CD14-positive monocyte (primary cell): ENCODE results near the gene JMJD1C. TPM values are rescaled to one million over a fixed set of nuclear protein-coding genes. Genes with fewer than 3 reads are reported as not detected.
A peak's percentile ranks its signal among the peaks of the same experiment; 100 is the strongest.

ENCODE experiments used
- DNase-seq, 3 donors: peaks; one replicate each; pipeline ENCODE4 v3.0.0-alpha.2; 2011 to 2022
- H2AFZ ChIP-seq: 2 replicates; pipeline ENCODE4 v1.6.0; 2012; ENCODE audit warnings: mild to moderate bottlenecking, low read depth, low read length, inconsistent platforms; ENCODE audit not compliant: insufficient read depth, poor library complexity, severe bottlenecking
- H3K27ac ChIP-seq, 2 donors: 1 replicate in 1 of 2; 2 replicates in 1 of 2; pipeline ENCODE4 v1.5.1; 2012 to 2013; ENCODE audit warnings: low read length in 2 of 2, control low read depth in 1 of 2, inconsistent platforms in 1 of 2, low read depth in 1 of 2, mild to moderate bottlenecking in 1 of 2
- H3K27me3 ChIP-seq, 2 donors: one replicate each; pipeline versions ENCODE4 v1.6.0 to v1.6.1; 2011 to 2013; ENCODE audit warnings: low read length in 2 of 2; ENCODE audit not compliant: control insufficient read depth in 2 of 2, insufficient read depth in 2 of 2
- H3K36me3 ChIP-seq, 2 donors: replicated peaks in 1 of 2; 1 replicate in 1 of 2; 2 replicates in 1 of 2; pipeline versions ENCODE4 v1.5.1 to v1.6.1; 2012 to 2013; ENCODE audit warnings: low read length in 2 of 2, control low read depth in 1 of 2, inconsistent platforms in 1 of 2, mild to moderate bottlenecking in 1 of 2; ENCODE audit not compliant: insufficient read depth in 2 of 2, control insufficient read depth in 1 of 2
- H3K4me1 ChIP-seq, 2 donors: 1 replicate in 1 of 2; 2 replicates in 1 of 2; pipeline versions ENCODE4 v1.5.1 to v1.6.1; 2012 to 2013; ENCODE audit warnings: low read length in 2 of 2, control low read depth in 1 of 2, inconsistent platforms in 1 of 2, mild to moderate bottlenecking in 1 of 2, moderate library complexity in 1 of 2; ENCODE audit not compliant: insufficient read depth in 2 of 2, control insufficient read depth in 1 of 2
- H3K4me2 ChIP-seq: replicated peaks from 2 replicates; pipeline ENCODE3; 2012; ENCODE audit warnings: low read length, moderate library complexity, mild to moderate bottlenecking; ENCODE audit not compliant: poor library complexity, severe bottlenecking; ENCODE audit errors: extremely low read depth
- H3K4me3 ChIP-seq, 3 experiments: fragments of 200-600 bp in 1 of 3; sonication (generic) in 1 of 3; replicated peaks in 1 of 3; 1 replicate in 2 of 3; 2 replicates in 1 of 3; pipeline ENCODE4 v1.5.1; 2011 to 2013; ENCODE audit warnings: low read length in 3 of 3, mild to moderate bottlenecking in 3 of 3, control low read depth in 2 of 3, low read depth in 2 of 3, inconsistent platforms in 1 of 3, moderate library complexity in 1 of 3
- H3K79me2 ChIP-seq: 2 replicates; pipeline ENCODE4 v1.6.0; 2012; ENCODE audit warnings: mild to moderate bottlenecking, control low read depth, inconsistent platforms, low read length, moderate library complexity; ENCODE audit not compliant: insufficient read depth
- H3K9ac ChIP-seq: 2 replicates; pipeline ENCODE4 v1.6.0; 2017; ENCODE audit warnings: low read length, mild to moderate bottlenecking; ENCODE audit not compliant: insufficient read depth, poor library complexity, severe bottlenecking
- H3K9me3 ChIP-seq, 2 donors: replicated peaks in 1 of 2; 1 replicate in 1 of 2; 2 replicates in 1 of 2; pipeline versions ENCODE4 v1.5.1 to v1.6.1; 2012 to 2013; ENCODE audit warnings: low read length in 2 of 2, control low read depth in 1 of 2; ENCODE audit not compliant: control insufficient read depth in 1 of 2, insufficient read depth in 1 of 2
- H4K20me1 ChIP-seq: 2 replicates; pipeline ENCODE4 v1.6.0; 2012; ENCODE audit warnings: mild to moderate bottlenecking, low read length, control low read depth, moderate library complexity; ENCODE audit not compliant: insufficient read depth
- H3K27ac Mint-ChIP-seq, 7 donors: one replicate each; pipeline ENCODE4 v1.8.0; 2020; ENCODE audit warnings: mild to moderate bottlenecking in 7 of 7, mixed read lengths in 7 of 7, moderate library complexity in 6 of 7, inconsistent platforms in 2 of 7
- H3K27me3 Mint-ChIP-seq, 3 donors: one replicate each; pipeline ENCODE4 v1.8.0; 2021 to 2022; ENCODE audit warnings: low read depth in 3 of 3, mild to moderate bottlenecking in 3 of 3, mixed read lengths in 3 of 3, moderate library complexity in 3 of 3, inconsistent platforms in 1 of 3
- H3K36me3 Mint-ChIP-seq, 2 donors: one replicate each; pipeline ENCODE4 v1.8.0; 2020; ENCODE audit warnings: mixed read lengths in 2 of 2, inconsistent platforms in 1 of 2, mild to moderate bottlenecking in 1 of 2
- H3K4me1 Mint-ChIP-seq: one replicate; pipeline ENCODE4 v1.8.0; 2020; ENCODE audit warnings: mild to moderate bottlenecking, mixed read lengths
- H3K4me3 Mint-ChIP-seq, 2 donors: one replicate each; pipeline ENCODE4 v1.8.0; 2020; ENCODE audit warnings: mild to moderate bottlenecking in 2 of 2, mixed read lengths in 2 of 2, moderate library complexity in 1 of 2
- H3K9me3 Mint-ChIP-seq, 7 donors: one replicate each; pipeline ENCODE4 v1.8.0; 2020 to 2022; ENCODE audit warnings: mixed read lengths in 7 of 7, mild to moderate bottlenecking in 6 of 7, moderate library complexity in 6 of 7, inconsistent platforms in 2 of 7
- WGBS: methylation state at CpG from one replicate; pipeline ENCODE4 v1.1.5; 2013; ENCODE audit warnings: missing lambda C conversion rate; ENCODE audit not compliant: insufficient coverage; 5-methylcytosine and 5-hydroxymethylcytosine counted together
- intact Hi-C, 2 donors: fragments of 100-400 bp; cut with micrococcal nuclease; formaldehyde crosslinking; loops; one replicate each; pipeline versions ENCODE4 v1.15.0 to v1.15.1; 2023
- polyA plus RNA-seq, 3 donors: library from polyadenylated mRNA; depleted of rRNA in 1 of 3; unstranded in 2 of 3; stranded (reverse) in 1 of 3; fragments of 300-500 nt in 2 of 3; fragments of >200 nt in 1 of 3; fragmentation: Illumina TruSeq in 2 of 3; gene quantifications; 1 replicate in 2 of 3; 2 replicates in 1 of 3; pipeline ENCODE4 v1.2.3, GENCODE V29; 2012 to 2021
- TF ChIP-seq, protein P1 (sequence below): fragments of 200-600 bp; IDR thresholded peaks from one replicate; pipeline ENCODE4 v1.8.0; 2022; ENCODE audit warnings: antibody characterized with exemption, mild to moderate bottlenecking

Gene JMJD1C
- polyA plus RNA-seq, 3 donors: 27.8 to 84.8 (median 46.5) TPM

DNA sequence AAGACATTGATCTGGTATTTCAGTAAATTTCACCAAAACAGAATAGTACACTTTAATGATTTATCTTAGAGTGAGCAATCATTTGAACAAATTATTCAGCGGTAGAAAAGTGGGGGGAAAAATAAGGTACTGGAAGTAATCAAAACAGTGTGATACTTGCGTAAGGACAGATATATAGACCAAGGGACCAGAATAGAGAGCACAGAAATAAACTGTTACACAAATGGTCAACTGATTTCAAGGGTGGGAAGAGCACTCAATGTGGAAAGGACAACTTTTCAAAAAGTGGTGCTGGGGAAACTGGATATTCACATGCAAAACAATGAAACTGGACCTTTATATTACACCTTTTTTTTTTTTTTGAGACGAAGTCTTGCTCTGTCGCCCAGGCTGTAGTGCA lies 212.7 kb downstream of the JMJD1C start:
- no peak overlapping the region for H3K9ac ChIP-seq
- peaks cover 8 to 17% of the 10 kb centered on the region in 2 donors for H3K36me3 ChIP-seq
- intact Hi-C loops: no loop called here
- H3K79me2 ChIP-seq: peaks cover 96% of the 10 kb centered on the region
- TF ChIP-seq, protein P1, sequence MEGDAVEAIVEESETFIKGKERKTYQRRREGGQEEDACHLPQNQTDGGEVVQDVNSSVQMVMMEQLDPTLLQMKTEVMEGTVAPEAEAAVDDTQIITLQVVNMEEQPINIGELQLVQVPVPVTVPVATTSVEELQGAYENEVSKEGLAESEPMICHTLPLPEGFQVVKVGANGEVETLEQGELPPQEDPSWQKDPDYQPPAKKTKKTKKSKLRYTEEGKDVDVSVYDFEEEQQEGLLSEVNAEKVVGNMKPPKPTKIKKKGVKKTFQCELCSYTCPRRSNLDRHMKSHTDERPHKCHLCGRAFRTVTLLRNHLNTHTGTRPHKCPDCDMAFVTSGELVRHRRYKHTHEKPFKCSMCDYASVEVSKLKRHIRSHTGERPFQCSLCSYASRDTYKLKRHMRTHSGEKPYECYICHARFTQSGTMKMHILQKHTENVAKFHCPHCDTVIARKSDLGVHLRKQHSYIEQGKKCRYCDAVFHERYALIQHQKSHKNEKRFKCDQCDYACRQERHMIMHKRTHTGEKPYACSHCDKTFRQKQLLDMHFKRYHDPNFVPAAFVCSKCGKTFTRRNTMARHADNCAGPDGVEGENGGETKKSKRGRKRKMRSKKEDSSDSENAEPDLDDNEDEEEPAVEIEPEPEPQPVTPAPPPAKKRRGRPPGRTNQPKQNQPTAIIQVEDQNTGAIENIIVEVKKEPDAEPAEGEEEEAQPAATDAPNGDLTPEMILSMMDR: no peak
- H3K27ac ChIP-seq: no peak overlapping the region
- Mint-ChIP-seq H3K4me1 (peaks cover 61% of the 10 kb centered on the region), H3K4me3 (no peak overlapping the region), H3K27ac (peak overlapping the region in 5 of 7 donors; percentile 7 to 71 (median 26)), H3K27me3 (no peaks in the 10 kb centered on the region), H3K36me3 (peaks cover 25 to 46% of the 10 kb centered on the region in 2 donors), H3K9me3 (peaks cover 0 to 2% (median 0%) of the 10 kb centered on the region in 7 donors)
- H3K9me3 ChIP-seq: no peaks in the 10 kb centered on the region
- 94% methylated on average over 3 of the region's 4 CpGs for WGBS
- H3K27me3 ChIP-seq: no peaks in the 10 kb centered on the region
- no peak overlapping the region for H2AFZ ChIP-seq
- H3K4me1 ChIP-seq: peaks cover 45 to 62% of the 10 kb centered on the region in 2 donors
- H4K20me1 ChIP-seq: peaks cover 98% of the 10 kb centered on the region
- DNase-seq: no peak
- no peak overlapping the region for H3K4me2 ChIP-seq
- H3K4me3 ChIP-seq: no peak overlapping the region

DNA sequence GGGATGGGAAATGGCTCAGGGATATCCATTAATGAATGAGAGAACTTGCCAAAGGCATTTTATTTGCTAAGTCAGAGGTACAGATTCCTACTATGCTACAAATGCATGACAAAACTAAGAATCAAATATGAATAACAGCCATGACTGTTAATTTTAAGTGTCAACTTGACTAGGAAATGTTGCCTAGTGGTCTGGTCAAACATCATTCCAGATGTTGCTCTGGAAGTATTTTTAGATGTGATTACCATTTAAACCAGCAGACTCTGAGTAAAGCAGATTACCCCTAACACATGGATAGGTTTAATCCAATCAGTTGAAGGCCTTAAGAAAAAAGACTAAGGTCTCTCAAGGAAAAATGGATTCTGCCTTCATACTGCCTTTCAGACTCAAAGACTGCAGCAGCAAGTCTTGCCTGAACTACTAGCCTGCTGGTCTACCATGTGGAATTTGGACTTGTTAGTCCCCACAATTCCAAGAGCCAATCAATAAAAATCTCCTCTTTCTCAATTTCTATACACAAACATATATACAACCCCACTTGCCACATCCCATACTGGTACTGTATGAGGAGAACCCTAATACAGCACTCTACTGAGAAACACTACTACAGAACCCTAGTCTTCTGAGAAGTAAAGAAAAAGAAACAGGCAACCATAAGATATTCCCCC lies 213.5 kb downstream of the JMJD1C start:
- peak overlapping the region in 3 of 7 donors; percentile 1 to 12 (median 10) for H3K27ac Mint-ChIP-seq
- H3K27ac ChIP-seq: no peak overlapping the region
- intact Hi-C loops: no loop called here

More for the DNA sequence above, 213.5 kb downstream of the JMJD1C start:
- Histone ChIP-seq H3K4me1 (peaks cover 36 to 54% of the 10 kb centered on the region in 2 donors), H3K4me3 (no peak overlapping the region), H3K9me3 (no peaks in the 10 kb centered on the region), H4K20me1 (peaks cover 98% of the 10 kb centered on the region), H3K79me2 (peaks cover 96% of the 10 kb centered on the region), H3K27me3 (no peaks in the 10 kb centered on the region), H3K4me2 (no peak overlapping the region), H2AFZ (no peak overlapping the region), H3K36me3 (peaks cover 8 to 17% of the 10 kb centered on the region in 2 donors), H3K9ac (no peak overlapping the region)
- Mint-ChIP-seq H3K4me3 (no peak overlapping the region), H3K36me3 (peaks cover 22 to 45% of the 10 kb centered on the region in 2 donors), H3K4me1 (peaks cover 58% of the 10 kb centered on the region), H3K9me3 (peaks cover 0 to 2% (median 0%) of the 10 kb centered on the region in 7 donors), H3K27me3 (no peaks in the 10 kb centered on the region)
- no peak for DNase-seq
- TF ChIP-seq, protein P1: no peak
